AG04449 (cell line): ENCODE measurements around the gene PCDHGB4.

Experiments
- CTCF ChIA-PET: fragments of 350-600 bp; formaldehyde crosslinking; extraction: SDS; loops from one replicate; lab custom pipeline; 2021; ENCODE audit warnings: antibody characterized with exemption; lab: Yijun Ruan, JAX
- POLR2A ChIA-PET: fragments of 400-600, 350-600 bp; formaldehyde crosslinking; extraction: SDS; loops from one replicate; lab custom pipeline; 2020; ENCODE audit warnings: antibody characterized with exemption, inconsistent platforms; lab: Yijun Ruan, JAX
- DNase-seq: peaks from one replicate; pipeline ENCODE4 v3.0.0-alpha.2; 2010; ENCODE audit warnings: low read depth, low spot score
- H3K4me3 ChIP-seq: 2 replicates; pipeline ENCODE4 v1.5.1; 2011; ENCODE audit warnings: low read depth, mild to moderate bottlenecking, control low read depth, low read length
- TF ChIP-seq, protein P1 (sequence below): IDR thresholded peaks from one replicate; pipeline ENCODE4 v1.5.1; 2011; ENCODE audit warnings: mild to moderate bottlenecking, moderate library complexity, low read length, control low read depth, inconsistent platforms; ENCODE audit not compliant: insufficient read depth; ENCODE audit errors: missing control alignments

PCDHGB4 gene

GRCh38 chr5:141437221-141437620 lies 49.7 kb downstream of the PCDHGB4 start:
- H3K4me3 ChIP-seq, result no peak overlapping the region
- no peak for DNase-seq
- TF ChIP-seq, protein P1, sequence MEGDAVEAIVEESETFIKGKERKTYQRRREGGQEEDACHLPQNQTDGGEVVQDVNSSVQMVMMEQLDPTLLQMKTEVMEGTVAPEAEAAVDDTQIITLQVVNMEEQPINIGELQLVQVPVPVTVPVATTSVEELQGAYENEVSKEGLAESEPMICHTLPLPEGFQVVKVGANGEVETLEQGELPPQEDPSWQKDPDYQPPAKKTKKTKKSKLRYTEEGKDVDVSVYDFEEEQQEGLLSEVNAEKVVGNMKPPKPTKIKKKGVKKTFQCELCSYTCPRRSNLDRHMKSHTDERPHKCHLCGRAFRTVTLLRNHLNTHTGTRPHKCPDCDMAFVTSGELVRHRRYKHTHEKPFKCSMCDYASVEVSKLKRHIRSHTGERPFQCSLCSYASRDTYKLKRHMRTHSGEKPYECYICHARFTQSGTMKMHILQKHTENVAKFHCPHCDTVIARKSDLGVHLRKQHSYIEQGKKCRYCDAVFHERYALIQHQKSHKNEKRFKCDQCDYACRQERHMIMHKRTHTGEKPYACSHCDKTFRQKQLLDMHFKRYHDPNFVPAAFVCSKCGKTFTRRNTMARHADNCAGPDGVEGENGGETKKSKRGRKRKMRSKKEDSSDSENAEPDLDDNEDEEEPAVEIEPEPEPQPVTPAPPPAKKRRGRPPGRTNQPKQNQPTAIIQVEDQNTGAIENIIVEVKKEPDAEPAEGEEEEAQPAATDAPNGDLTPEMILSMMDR, result no peak
- CTCF ChIA-PET, result interaction anchor here (1.0 to 5.0 kb wide), 10 partner anchors 10 to 127 kb away, joined by 3 to 35 read pairs (median 4); partner anchors contain the start of gene PCDHGA11
- POLR2A ChIA-PET, result interaction anchor here (0.9 to 1.2 kb wide), 3 partner anchors 39 to 84 kb away, joined by 4 to 6 read pairs (median 5); partner anchors contain the start of genes PCDHGC3 and PCDHGC5

DNA sequence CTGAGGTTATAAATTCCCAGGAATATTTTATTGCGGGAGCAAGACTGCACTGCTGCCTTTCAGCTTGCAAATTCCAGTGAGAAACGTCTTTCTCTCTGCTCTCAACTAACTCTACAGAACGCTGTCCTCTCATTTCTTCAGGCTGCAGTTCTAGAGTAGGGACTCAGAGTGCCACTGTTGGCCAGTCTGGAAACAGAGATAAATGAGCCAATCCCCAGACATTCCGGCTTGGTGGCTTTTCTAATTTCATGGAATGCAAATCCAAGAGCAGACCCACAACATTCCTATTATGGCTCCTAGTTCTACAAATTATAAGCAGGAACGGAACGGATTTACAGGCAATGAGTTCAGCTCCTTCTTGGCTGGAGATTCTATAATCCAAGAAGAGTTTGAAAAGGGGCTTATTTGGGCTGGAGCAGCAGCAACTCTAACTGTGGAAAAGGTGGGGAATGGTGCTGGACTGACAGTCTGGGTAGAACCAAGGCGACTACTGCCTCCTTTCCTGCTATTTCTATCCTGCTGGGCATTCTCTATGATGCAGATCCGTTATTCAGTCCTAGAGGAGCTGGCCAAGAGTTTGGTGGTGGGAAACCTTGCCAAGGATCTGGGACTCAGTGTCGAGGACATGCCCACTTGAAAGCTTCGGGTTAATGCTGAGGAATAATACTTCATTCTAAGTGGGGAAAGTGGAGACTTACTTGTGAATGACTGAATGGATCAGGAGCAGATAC lies 52.1 kb downstream of the PCDHGB4 start:
- ChIA-PET POLR2A (interaction anchor here (0.7 kb wide), 1 partner anchor 118 kb away, joined by 4 read pairs; no protein-coding TSS in a partner anchor), CTCF (interaction anchor here (0.8 to 5.0 kb wide), 11 partner anchors 9 to 118 kb away, joined by 3 to 35 read pairs (median 4); partner anchors contain the start of genes PCDHGA10, PCDHGA11, PCDHGA12 and PCDHGB7)
- no peak for DNase-seq
- TF ChIP-seq, protein P1, result no peak
- no peak overlapping the region for H3K4me3 ChIP-seq
